ENCODE results near the gene UBE2A. TPM values are rescaled to one million over a fixed set of nuclear protein-coding genes. Genes with fewer than 3 reads are reported as not detected.

Gene UBE2A
- total and polyA plus RNA-seq, 2 donors (not counting 3 experiments of a cell fraction or from before 2014, with no cell fraction given): 40.7 to 66.9 TPM

GRCh38 chrX:119605464-119606279, 31.3 kb downstream of the UBE2A start:
- TF ChIP-seq POLR2AphosphoS5 (IDR thresholded peaks at IDR 0.05; ENCODE audit: insufficient read depth, low read depth, low read length): no peak
- ChIA-PET POLR2A (interaction anchor here (0.6 to 1.0 kb wide), 3 partner anchors 32 to 205 kb away, joined by 3 to 9 read pairs (median 4); partner anchors contain the start of genes SEPTIN6 and UBE2A), CTCF (interaction anchor here (0.8 to 4.1 kb wide), 2 partner anchors 14 to 89 kb away, joined by 3 to 27 read pairs; no protein-coding TSS in a partner anchor)
- peaks cover 0 to 3% of the 10 kb centered on the region in 2 experiments for H3K27me3 ChIP-seq (ENCODE audit: control insufficient read depth in 2 of 2, insufficient read depth in 2 of 2, low read length in 2 of 2)
- DNase-seq (ENCODE audit: low read depth, low spot score): peak; percentile 6
- peak overlapping the region; percentile 16 to 63 (median 54) for H3K4me3 ChIP-seq (replicated peaks in 1 of 3; ENCODE audit: insufficient read depth in 1 of 3, low read depth in 1 of 3, low read length in 3 of 3)
- peaks cover 45% of the 10 kb centered on the region for H3K79me2 ChIP-seq (ENCODE audit: control insufficient read depth, insufficient read depth, low read length)
- peak; percentile 28 for FAIRE-seq
- H3K36me3 ChIP-seq (ENCODE audit: control insufficient read depth in 2 of 2, extremely low read depth in 1 of 2, insufficient read depth in 2 of 2, low read length in 2 of 2): no peaks in the 10 kb centered on the region
- H2AFZ ChIP-seq (ENCODE audit: low read depth, low read length): peak overlapping the region; percentile 45
- peak overlapping the region; percentile 51 for H3K4me2 ChIP-seq (ENCODE audit: insufficient read depth, low read length)
- no peaks in the 10 kb centered on the region for H3K9me3 ChIP-seq (replicated peaks; ENCODE audit: control insufficient read depth, insufficient read depth, low read length)
- H3K27ac ChIP-seq (ENCODE audit: insufficient read depth, low read depth, low read length): peak overlapping the region; percentile 63
- no peaks in the 10 kb centered on the region for H3K9me1 ChIP-seq (replicated peaks; ENCODE audit: control insufficient read depth, extremely low read depth, insufficient read depth, low read length)
- peak overlapping the region; percentile 72 for H3K9ac ChIP-seq (replicated peaks; ENCODE audit: extremely low read depth, insufficient read depth, low read length)
- BruUV-seq (replicated peaks): TSS peak; percentile 38
- dilution Hi-C loops (cut with MboI; ENCODE audit: extremely low pct_ligation_motif_present, low sequenced_read_pairs) (no loop called here), intact Hi-C loops (cut with micrococcal nuclease) (loop anchor here (1.0 to 2.0 kb wide), 3 partner anchors 31 to 89 kb away; partner anchors contain the start of genes SEPTIN6 and UBE2A)
- no peaks in the 10 kb centered on the region for H4K20me1 ChIP-seq (replicated peaks; ENCODE audit: control insufficient read depth, extremely low read depth, insufficient read depth, low read length)
- peaks cover 2% of the 10 kb centered on the region for H3K4me1 ChIP-seq (ENCODE audit: control insufficient read depth, extremely low read depth, insufficient read depth, low read length)

GRCh38 chrX:119606280-119607017, 32.1 kb downstream of the UBE2A start, which contains the start of gene NKRF:
Gene NKRF (minus strand): TSS chrX:119606424.
- peak within 1 kb of the TSS; percentile 63 for H3K27ac ChIP-seq (ENCODE audit: insufficient read depth, low read depth, low read length)
- H3K4me3 ChIP-seq (replicated peaks in 1 of 3; ENCODE audit: insufficient read depth in 1 of 3, low read depth in 1 of 3, low read length in 3 of 3): peak within 1 kb of the TSS; percentile 16 to 63 (median 54)
- H3K36me3 ChIP-seq (ENCODE audit: control insufficient read depth in 2 of 2, extremely low read depth in 1 of 2, insufficient read depth in 2 of 2, low read length in 2 of 2): no peaks in the 10 kb centered on the region
- H3K4me2 ChIP-seq (ENCODE audit: insufficient read depth, low read length): peak within 1 kb of the TSS; percentile 90
- BruUV-seq (replicated peaks): no TSS peak
- dilution Hi-C loops (cut with MboI; ENCODE audit: extremely low pct_ligation_motif_present, low sequenced_read_pairs) (no loop called here), intact Hi-C loops (cut with micrococcal nuclease) (loop anchor here (1.0 to 2.0 kb wide), 3 partner anchors 32 to 90 kb away; partner anchors contain the start of genes SEPTIN6 and UBE2A)
- H3K9me1 ChIP-seq (replicated peaks; ENCODE audit: control insufficient read depth, extremely low read depth, insufficient read depth, low read length): no peaks in the 10 kb centered on the region
- H3K9me3 ChIP-seq (replicated peaks; ENCODE audit: control insufficient read depth, insufficient read depth, low read length): no peaks in the 10 kb centered on the region
- TF ChIP-seq MYC (IDR thresholded peaks at IDR 0.05; ENCODE audit: low read depth, low read length): no peak
- peak; percentile 78 for TF ChIP-seq POLR2A (IDR thresholded peaks at IDR 0.05; ENCODE audit: low read depth, low read length)
- peak; percentile 66 for TF ChIP-seq POLR2AphosphoS5 (IDR thresholded peaks at IDR 0.05; ENCODE audit: insufficient read depth, low read depth, low read length)
- peak; percentile 88 for FAIRE-seq
- ChIA-PET CTCF (interaction anchor here (0.9 to 4.1 kb wide), 2 partner anchors 90 to 123 kb away, joined by 6 to 27 read pairs; no protein-coding TSS in a partner anchor), POLR2A (interaction anchor here (0.6 to 1.0 kb wide), 3 partner anchors 32 to 204 kb away, joined by 3 to 9 read pairs (median 4); partner anchors contain the start of genes SEPTIN6 and UBE2A)
- no peaks in the 10 kb centered on the region for H4K20me1 ChIP-seq (replicated peaks; ENCODE audit: control insufficient read depth, extremely low read depth, insufficient read depth, low read length)
- peak within 1 kb of the TSS; percentile 45 for H2AFZ ChIP-seq (ENCODE audit: low read depth, low read length)
- H3K79me2 ChIP-seq (ENCODE audit: control insufficient read depth, insufficient read depth, low read length): peaks cover 42% of the 10 kb centered on the region
- DNase-seq (ENCODE audit: low read depth, low spot score): peak; percentile 92
- peak within 1 kb of the TSS; percentile 72 for H3K9ac ChIP-seq (replicated peaks; ENCODE audit: extremely low read depth, insufficient read depth, low read length)
- H3K4me1 ChIP-seq (ENCODE audit: control insufficient read depth, extremely low read depth, insufficient read depth, low read length): peaks cover 2% of the 10 kb centered on the region
- H3K27me3 ChIP-seq (ENCODE audit: control insufficient read depth in 2 of 2, insufficient read depth in 2 of 2, low read length in 2 of 2): peaks cover 0 to 3% of the 10 kb centered on the region in 2 experiments
